Kidney (tissue), 14 donors: ENCODE data around the gene NSUN7. TPM values are rescaled to one million over a fixed set of nuclear protein-coding genes. Genes with fewer than 3 reads are reported as not detected.

Experiments
- DNase-seq, 5 donors: peaks; one replicate each; pipeline ENCODE4 v3.0.0-alpha.2; 2013 to 2020
- FAIRE-seq: peaks from 2 replicates; lab custom pipeline; 2012; peaks lifted over from hg19 to GRCh38; lab: Jason Lieb, UNC
- H3K27ac ChIP-seq, 2 donors: one replicate each; pipeline ENCODE4 v1.7.0; 2013; ENCODE audit warnings: low read depth in 2 of 2, low read length in 2 of 2, inconsistent platforms in 1 of 2
- H3K27me3 ChIP-seq: one replicate; pipeline ENCODE4 v1.7.1; 2013; ENCODE audit warnings: low read length, inconsistent platforms; ENCODE audit not compliant: control insufficient read depth, insufficient read depth
- H3K36me3 ChIP-seq, 3 donors: one replicate each; pipeline versions ENCODE4 v1.7.0 to v1.7.1; 2013; ENCODE audit warnings: low read length in 3 of 3, control low read depth in 1 of 3, inconsistent platforms in 1 of 3; ENCODE audit not compliant: insufficient read depth in 3 of 3, control insufficient read depth in 2 of 3
- H3K4me1 ChIP-seq, 3 donors: one replicate each; pipeline versions ENCODE4 v1.7.0 to v1.7.1; 2013; ENCODE audit warnings: low read length in 3 of 3, inconsistent platforms in 1 of 3, low read depth in 1 of 3; ENCODE audit not compliant: control insufficient read depth in 2 of 3, insufficient read depth in 2 of 3
- H3K4me3 ChIP-seq, 3 donors: one replicate each; pipeline versions ENCODE4 v1.7.0 to v1.8.1; 2013; ENCODE audit warnings: low read length in 3 of 3, control low read depth in 1 of 3, inconsistent platforms in 1 of 3
- H3K9ac ChIP-seq, 3 donors: one replicate each; pipeline versions ENCODE4 v1.7.0 to v1.7.1; 2013; ENCODE audit warnings: low read length in 3 of 3, control low read depth in 1 of 3, inconsistent platforms in 1 of 3
- H3K9me3 ChIP-seq, 3 donors: one replicate each; pipeline versions ENCODE4 v1.7.0 to v1.7.1; 2013; ENCODE audit warnings: low read length in 3 of 3, control low read depth in 1 of 3, inconsistent platforms in 1 of 3; ENCODE audit not compliant: control insufficient read depth in 2 of 3, insufficient read depth in 1 of 3
- intact Hi-C: fragments of 100-400 bp; cut with DNase I; formaldehyde crosslinking; loops from one replicate; pipeline ENCODE4 v1.11.1; 2022
- polyA plus RNA-seq: library from polyadenylated mRNA; stranded (reverse); fragments of 350-450 nt; fragmentation: Illumina TruSeq; extraction: RNeasy Lipid Tissue Mini Kit (QIAGEN cat#74804); gene quantifications from one replicate; pipeline ENCODE4 v1.2.3, GENCODE V29; 2014; ENCODE audit warnings: low read depth, low replicate concordance; ENCODE audit not compliant: insufficient read depth
- total RNA-seq: library from RNA; stranded (reverse); fragmentation: NEBNext Ultra II Directional; extraction: Animal tissue kit (Norgen Biotek cat#: 25700); gene quantifications from one replicate; pipeline ENCODE4 v1.2.1, GENCODE V29; 2021
- TF ChIP-seq, protein P1 (sequence below): IDR thresholded peaks from 3 replicates; pipeline ENCODE4 v1.5.1; 2012; ENCODE audit warnings: mild to moderate bottlenecking, moderate library complexity, borderline replicate concordance; ENCODE audit not compliant: insufficient read depth; ENCODE audit errors: extremely low read depth
- donor health status: control.
- donor health status: control.
- donor health status: control.
- donor health status: control.
- donor health status: control.
- donor health status: DM: yes; HTN: yes; CAD: no.
- donor health status: Normal renal cell carcinoma (clear cell type).

Gene NSUN7
- total and polyA plus RNA-seq, 2 donors from 2014 or later = 4.1 to 7.6 TPM

GRCh38 chr4:40723728-40724127, 26.0 kb upstream of the NSUN7 start:
- DNase-seq (no peak), FAIRE-seq (no peak)
- Histone ChIP-seq H3K9me3 (no peaks in the 10 kb centered on the region), H3K9ac (no peak overlapping the region), H3K27ac (no peak overlapping the region), H3K36me3 (no peaks in the 10 kb centered on the region), H3K27me3 (no peaks in the 10 kb centered on the region), H3K4me3 (no peak overlapping the region), H3K4me1 (peaks cover 0 to 2% (median 1%) of the 10 kb centered on the region in 3 donors)
- intact Hi-C loops = no loop called here
- TF ChIP-seq, protein P1, sequence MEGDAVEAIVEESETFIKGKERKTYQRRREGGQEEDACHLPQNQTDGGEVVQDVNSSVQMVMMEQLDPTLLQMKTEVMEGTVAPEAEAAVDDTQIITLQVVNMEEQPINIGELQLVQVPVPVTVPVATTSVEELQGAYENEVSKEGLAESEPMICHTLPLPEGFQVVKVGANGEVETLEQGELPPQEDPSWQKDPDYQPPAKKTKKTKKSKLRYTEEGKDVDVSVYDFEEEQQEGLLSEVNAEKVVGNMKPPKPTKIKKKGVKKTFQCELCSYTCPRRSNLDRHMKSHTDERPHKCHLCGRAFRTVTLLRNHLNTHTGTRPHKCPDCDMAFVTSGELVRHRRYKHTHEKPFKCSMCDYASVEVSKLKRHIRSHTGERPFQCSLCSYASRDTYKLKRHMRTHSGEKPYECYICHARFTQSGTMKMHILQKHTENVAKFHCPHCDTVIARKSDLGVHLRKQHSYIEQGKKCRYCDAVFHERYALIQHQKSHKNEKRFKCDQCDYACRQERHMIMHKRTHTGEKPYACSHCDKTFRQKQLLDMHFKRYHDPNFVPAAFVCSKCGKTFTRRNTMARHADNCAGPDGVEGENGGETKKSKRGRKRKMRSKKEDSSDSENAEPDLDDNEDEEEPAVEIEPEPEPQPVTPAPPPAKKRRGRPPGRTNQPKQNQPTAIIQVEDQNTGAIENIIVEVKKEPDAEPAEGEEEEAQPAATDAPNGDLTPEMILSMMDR = no peak

GRCh38 chr4:40728333-40728732, 21.4 kb upstream of the NSUN7 start:
- peak; percentile 46 for FAIRE-seq
- H3K9ac ChIP-seq = peak overlapping the region in 1 of 3 donors; percentile 29
- intact Hi-C loops = no loop called here
- H3K36me3 ChIP-seq = no peaks in the 10 kb centered on the region
- H3K9me3 ChIP-seq = no peaks in the 10 kb centered on the region
- H3K4me3 ChIP-seq = no peak overlapping the region
- peaks cover 0 to 6% (median 2%) of the 10 kb centered on the region in 3 donors for H3K4me1 ChIP-seq
- no peak overlapping the region for H3K27ac ChIP-seq
- TF ChIP-seq, protein P1 = no peak
- no peaks in the 10 kb centered on the region for H3K27me3 ChIP-seq
- DNase-seq = no peak

DNA sequence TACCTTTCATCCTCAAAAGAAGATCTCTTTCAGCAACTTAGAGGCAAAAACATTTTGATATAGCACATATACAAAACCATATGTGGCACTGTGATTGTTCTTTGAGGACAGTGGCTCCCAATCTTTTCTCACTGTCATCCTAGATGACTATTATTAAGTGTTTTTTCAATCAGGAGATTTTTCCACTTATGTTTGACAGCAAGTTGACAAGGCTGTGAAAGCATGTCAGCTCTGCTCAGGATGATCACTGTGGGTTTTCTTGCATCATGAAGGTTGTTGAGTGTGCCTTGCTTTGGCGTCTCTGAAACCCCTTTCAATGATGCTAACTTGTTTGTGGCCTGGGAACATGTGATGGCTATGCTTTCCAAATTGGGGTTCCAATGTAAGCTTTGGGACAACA, 20.2 kb upstream of the NSUN7 start:
- Histone ChIP-seq H3K4me3 (no peak overlapping the region), H3K9me3 (no peaks in the 10 kb centered on the region), H3K27ac (peak overlapping the region in 1 of 2 donors; percentile 33), H3K36me3 (no peaks in the 10 kb centered on the region), H3K27me3 (no peaks in the 10 kb centered on the region), H3K4me1 (peaks cover 0 to 6% (median 2%) of the 10 kb centered on the region in 3 donors), H3K9ac (no peak overlapping the region)
- DNase-seq (no peak), FAIRE-seq (no peak)
- TF ChIP-seq, protein P1 = no peak
- intact Hi-C loops = no loop called here
